GM18951 (cell line): ENCODE results near the gene CARD9.

ENCODE experiments used
- POLR2A ChIP-seq: IDR thresholded peaks from 4 replicates; pipeline ENCODE4 v1.6.1; 2011; ENCODE audit warnings: mild to moderate bottlenecking; ENCODE audit not compliant: insufficient read length, insufficient read depth; ENCODE audit errors: extremely low read depth
- in situ Hi-C: fragments of 300-500 bp; cut with MboI; formaldehyde crosslinking; loops from one replicate; pipeline ENCODE4 v1.12.0; 2022; ENCODE audit warnings: low sequenced_read_pairs, mixed read lengths, inconsistent platforms; ENCODE audit not compliant: unreplicated experiment

Gene CARD9

DNA sequence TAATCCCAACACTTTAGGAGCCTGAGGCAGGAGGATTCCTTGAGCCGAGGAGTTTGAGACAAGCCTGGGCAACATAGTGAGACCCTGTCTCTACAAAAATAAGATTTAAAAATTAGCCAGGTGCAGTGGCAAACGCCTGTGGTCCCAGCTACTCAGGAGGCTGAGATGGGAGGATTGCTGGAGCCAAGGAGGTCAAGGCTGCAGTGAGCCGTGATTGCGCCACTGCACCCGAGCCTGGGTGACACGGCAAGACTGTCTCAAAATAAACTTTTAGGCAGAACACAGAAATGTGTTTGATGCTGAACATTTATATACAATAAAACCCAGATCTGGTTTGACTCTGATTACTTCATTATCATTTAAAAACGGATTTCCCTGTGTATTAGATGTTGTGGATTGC, 32.0 kb upstream of the CARD9 start:
- in situ Hi-C loops = no loop called here
- TF ChIP-seq POLR2A = no peak

DNA sequence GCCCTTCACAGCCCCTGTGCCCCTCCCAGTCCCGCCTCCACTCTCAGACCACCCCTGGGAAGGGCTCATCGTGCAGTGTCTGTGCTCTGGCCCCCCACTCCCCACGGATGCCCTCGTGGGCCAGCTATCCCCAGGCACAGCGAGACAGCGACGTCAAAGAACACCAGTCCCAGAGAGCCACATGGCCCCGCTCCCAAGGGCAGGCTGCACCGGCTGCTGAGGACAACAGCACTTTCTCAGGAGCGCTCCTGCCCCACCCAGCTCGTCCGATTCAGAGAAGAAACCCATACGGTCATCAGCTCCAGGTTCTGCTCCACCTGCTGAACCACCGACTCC, 31.3 kb upstream of the CARD9 start:
- no peak for TF ChIP-seq POLR2A
- in situ Hi-C loops = no loop called here

DNA sequence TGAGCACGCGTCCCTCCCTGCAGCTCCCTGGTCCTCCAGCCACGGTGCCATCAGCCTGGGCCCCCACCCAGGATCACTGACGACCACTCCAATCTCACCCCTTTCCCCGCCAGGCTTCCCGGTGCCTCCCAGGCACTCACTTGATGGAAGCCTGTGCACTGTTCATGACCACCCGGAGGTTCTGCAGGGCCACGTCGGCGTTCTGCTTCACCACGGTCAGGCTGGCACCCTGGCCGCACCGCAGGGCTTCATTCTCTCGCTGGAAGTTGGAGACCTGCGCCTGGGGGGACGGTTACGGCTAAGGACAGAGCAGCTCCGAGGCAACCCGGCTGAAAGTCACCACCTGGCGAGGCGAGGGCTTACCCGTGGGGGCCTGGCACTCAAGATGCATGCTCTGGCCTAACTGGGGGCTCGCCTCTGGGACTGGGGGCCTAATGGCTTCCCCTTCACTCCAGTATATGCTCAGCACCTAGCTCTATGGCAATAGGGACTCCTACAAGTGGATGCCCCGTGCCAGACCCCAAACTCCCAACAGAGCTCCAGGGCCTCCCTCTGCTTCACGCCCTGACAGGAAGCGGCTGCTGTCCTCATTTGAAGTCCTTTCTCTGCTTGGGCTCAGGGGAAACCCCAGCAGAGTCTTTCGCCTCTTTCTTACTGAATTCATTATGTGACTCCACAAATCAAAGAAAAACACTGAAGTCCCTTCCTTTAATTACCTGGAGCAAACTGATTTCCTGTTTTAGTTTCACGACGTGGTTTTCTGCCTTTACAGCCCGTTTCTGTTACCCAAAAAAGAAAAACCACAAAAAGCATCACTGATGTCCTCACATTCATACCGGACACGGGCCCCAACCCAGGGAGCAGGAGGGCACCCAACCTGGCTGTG, 30.7 kb upstream of the CARD9 start:
- TF ChIP-seq POLR2A = no peak
- in situ Hi-C loops = no loop called here

DNA sequence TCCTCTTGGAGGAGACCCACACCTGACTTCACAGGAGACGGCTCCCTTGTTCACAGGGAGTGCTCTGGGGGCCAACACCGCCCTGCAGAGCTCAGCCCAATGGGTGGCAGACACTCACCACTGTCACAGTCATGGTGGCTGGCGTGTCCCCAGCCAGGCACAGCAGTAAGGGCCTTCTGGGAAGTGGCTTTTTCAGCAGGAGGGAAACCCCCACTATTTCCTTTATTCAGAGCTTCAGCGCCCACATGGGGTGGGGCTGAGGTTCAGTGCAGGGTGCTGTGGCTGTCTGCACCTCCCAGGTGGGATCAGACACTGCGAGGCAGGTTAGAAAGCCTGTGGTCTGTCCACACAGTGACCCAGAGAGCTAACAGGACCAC, 30.1 kb upstream of the CARD9 start:
- in situ Hi-C loops = no loop called here
- peak; percentile 20 for TF ChIP-seq POLR2A

DNA sequence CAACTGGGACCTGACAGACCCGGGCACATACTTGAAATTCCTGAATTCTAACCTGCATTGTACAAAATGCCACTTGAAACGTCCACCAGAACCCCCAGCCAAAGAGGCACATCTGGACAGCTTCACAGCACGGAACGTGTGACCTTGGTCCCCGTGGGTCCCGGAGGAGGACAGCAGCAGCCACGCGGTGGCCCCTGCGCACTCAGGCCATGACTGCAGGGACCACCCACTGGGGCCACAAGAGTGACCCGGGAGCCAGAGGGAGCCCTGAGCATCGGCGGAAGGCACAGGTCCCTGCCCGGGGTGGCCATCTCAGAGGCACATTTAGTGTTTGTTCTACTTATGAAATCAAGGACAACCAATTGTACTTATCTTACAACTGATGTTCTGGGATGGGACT, 28.6 kb upstream of the CARD9 start:
- in situ Hi-C loops = no loop called here
- no peak for TF ChIP-seq POLR2A

DNA sequence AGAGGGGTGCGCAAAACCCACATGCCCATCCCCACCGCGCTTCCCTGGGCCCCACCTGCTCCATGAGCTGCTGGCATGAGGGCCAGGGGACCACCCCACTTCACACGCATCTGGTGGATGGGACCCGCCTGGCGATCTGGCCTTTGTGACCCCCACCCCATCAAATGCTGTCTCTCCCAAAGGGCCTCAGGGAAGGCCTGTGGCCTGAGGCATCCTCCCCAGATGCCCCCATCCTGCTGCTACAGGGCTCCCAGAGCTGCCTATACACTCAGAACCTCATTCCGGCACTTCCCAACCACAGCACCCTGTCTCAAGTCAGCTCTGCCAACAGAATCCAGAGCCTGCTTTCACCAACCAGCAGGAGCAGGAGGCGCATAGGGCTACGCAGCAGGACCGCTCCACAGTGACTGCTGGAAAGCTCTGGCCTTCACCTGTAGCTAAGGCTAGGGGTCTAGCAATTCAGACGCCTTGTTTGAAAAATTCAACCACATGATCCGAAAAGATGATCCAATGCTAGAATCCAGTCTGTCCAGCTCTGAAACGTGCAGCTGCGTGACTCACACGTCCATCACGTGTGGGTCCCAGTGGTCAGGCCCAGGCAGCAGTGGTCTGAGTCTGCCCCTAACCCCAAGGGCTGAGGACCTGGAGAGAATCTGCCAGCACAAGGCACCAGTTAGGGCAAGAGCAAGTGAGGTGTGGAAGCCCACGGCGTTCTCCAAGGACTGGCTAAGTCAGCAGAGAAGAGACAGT, 27.9 kb upstream of the CARD9 start:
- no peak for TF ChIP-seq POLR2A
- in situ Hi-C loops = no loop called here

DNA sequence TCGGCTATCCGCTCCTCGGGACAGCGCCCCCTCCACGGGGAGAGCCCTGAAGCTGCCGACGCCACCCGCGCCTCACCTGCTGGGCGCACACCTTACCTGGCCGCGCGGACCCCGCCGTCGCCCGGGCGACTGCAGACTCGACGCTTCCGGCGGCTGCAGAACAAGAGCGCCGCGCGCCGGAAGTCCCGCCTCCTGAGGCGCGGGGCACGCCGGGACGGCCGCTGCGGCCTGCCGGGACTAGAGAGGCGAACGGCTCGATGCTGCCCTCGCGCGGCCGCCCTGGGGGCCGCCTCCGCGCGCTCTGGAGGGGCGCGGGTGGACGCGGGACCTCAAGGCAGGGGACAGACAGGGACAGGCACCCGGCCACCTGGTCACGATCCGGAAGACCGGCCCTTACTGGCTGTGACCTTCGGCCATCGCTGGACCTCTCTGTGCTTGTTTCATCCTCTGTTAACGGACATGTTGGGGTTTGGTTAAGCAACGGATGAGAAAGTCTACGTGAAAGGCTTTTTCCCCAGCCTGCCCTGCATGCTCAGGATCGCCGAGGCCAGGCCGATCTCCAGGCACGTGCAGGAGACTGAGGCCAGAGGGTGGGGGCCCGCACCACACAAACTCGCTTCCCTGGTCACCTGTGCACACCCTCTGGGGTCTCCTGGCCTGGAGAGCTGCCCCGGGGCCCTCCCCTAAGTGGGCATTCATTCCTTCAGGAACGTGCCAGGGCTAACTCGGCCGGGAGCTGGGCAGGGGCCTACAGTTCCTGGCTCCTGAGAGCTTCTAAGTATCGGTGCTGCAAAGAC, 26.8 kb upstream of the CARD9 start, which contains the start of gene SNAPC4:
Gene SNAPC4, minus strand, starts transcription at position 133 of the 797 bp plus-strand sequence. CDS start 1,742 bp downstream, outside the sequence.
- peak; percentile 91 for TF ChIP-seq POLR2A
- in situ Hi-C loops = no loop called here

DNA sequence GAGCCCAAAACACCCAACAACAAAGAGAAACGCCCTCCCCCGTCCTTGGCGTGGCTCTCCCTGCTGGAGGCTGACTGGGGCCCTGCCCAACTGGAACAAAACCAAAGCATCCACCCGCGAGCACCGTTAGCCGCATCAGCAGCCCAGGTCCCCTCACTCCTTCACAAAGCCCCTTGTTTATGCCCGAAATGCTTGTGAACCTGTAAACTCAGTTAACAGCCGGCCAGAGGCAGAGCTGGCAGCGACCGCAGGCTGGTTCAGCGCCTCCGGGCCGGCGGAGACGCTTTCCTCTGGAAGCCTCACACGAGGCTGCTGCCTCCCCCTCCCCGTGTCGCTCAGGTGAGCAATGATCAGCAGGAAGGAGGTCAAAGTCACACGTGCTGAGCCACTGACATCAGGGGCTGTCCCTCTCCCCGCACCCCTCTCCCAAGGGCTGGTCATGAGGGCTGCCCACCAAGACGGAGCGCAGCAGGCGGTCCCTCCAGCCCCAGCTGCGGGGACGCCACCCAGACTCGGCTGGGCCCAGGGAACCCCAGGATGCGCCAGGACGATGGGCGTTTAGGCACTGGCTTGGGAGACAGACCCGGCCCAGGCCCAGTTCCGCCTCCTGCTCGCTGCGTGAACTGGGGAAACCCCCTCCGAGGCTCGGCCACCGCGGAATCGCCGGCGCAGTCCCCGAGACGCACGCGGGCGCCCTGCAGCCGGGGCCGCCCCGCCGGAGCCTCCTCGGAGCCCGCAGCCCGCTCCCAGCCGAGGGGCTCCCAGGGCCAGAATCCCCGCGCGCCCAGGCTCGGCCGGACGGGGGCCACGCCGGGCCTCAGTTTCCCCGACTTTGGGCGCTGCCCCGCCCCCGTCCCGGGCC, 25.9 kb upstream of the CARD9 start:
- TF ChIP-seq POLR2A = no peak
- in situ Hi-C loops = no loop called here

DNA sequence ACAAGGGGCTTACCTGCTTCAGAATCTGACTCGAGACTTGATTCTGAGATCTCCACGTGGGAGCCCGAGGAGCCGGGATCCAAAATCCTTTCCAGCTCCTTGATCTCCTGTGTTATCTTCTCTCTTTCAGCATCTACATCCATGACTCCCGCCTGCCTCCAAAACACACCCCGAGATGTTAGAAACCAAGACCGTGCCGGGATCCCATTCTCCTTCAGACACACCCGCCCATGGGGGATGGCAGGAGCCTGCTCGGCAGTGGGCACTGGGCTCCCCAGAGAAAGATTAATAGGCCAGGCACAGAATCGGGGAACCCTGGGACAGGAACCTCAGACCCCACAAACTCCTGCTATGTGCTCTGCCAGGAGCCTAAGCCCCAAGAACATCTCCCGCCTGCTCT, 24.8 kb upstream of the CARD9 start:
- TF ChIP-seq POLR2A = no peak
- in situ Hi-C loops = no loop called here

DNA sequence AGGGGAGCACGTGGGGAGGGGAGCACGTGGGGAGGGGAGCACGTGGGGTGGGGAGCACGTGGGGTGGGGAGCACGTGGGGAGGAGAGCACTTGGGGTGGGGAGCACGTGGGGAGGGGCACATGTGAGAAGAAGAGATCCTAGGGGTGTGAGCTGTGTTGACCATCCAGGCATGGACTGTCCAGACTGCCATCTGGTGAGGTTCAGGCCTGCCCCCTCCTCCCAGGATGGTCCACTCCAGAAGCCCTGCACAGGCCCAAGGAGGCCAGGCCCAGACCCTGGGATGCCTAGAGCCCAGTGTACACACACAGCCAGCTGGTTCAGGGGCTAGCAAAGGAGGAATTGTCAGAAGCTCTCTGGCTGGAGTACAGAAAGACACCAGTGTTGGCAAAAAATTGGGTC, 24.2 kb upstream of the CARD9 start:
- TF ChIP-seq POLR2A = no peak
- in situ Hi-C loops = no loop called here

DNA sequence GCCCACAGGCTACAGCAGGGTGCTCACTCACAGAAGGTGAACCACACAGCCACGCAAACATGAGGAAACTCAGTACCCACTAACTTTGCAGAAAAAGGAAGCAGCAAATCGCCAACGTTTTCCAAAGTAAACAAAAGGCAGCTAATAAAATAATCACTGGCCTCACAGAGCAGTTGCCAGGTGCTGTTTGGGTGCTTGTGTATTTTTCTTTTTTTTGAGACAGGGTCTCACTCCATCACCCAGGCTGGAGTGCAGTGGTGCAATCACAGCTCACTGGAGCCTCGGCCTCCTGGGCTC, 22.7 kb upstream of the CARD9 start:
- in situ Hi-C loops = no loop called here
- TF ChIP-seq POLR2A = no peak

DNA sequence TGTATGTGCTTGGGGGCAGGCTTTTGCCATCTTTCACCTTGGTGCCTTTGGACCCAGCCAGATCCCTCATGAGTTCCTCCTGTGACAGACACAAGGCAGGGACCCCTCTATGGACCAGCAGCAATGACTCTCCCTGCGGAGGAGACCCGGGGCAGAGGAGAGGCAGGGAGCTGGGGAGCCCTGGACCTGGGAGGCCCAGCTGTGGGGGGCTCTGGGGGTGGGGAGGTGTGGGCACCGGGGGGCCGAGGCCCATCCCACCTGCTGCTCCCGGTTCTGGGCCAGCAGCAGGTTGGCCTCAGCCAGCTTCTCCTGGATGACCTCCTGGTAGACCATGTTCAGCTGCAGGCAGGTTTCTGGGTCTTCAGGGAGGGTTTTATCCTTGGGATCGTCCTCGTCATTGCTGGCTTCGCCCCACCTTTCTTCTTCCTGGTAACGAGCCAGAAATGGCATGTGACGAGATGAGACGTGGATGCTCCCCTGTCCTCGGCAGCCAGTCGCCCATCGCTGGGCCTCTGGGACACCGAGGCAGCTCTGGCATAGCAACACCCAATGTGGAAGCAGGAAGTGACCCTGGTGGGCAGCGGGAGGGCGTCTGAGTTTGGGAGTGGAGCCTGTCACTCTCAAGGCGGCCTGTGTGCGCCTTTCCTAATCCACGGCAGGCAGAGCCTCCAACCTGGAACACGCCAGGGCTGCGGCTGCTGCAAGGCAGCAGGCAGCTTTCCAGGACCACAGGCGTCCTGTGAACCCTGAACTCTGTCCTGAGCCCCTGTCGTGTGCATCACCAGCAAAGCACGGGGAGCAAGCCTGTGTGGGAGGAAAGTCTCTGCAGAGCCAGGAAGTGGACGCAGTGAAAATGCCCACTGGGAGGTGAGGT, 22.1 kb upstream of the CARD9 start:
- in situ Hi-C loops = no loop called here
- TF ChIP-seq POLR2A = no peak
